Measurements from ENCODE around the gene ESPN. TPM values are rescaled to one million over a fixed set of nuclear protein-coding genes. Genes with fewer than 3 reads are reported as not detected.

ESPN gene
- total RNA-seq, 4 donors from 2014 or later: 0.47 to 0.92 (median 0.81) TPM; not detected in 1

DNA sequence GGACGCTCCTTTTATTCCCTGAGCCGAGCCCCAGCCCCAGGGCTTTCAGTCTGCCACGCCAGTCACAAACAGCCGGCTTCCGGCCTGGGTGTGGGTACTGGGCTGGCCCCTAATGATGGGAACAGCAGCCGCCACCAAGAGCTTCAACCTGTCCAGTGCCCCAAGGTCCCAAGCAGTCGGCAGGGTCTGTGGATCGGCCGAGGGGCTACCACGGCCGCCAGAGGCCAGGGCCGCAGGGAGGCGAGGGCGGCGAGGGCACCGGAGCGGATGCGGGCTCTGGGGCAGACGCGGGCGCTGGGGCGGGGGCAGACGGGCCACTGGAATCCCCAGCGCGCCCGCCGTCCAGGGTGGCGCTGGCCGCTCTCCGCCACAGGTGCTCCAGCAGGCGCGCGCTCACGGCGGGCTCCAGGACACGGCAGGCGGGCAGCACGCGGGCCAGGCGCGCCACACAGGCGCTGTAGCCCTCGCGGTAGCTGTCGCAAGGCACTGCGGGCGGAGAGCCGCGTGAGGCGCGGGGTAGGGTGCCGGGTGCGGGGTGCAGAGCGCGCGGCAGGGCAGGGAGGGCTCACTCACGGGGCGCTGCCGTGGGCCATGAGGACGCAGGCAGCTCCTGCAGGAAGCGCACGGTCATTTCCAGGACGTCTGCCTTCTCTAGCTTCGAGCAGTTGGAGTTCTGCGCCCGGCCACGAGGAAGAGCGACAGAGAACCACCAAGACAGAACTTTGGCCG lies 5.7 kb upstream of the ESPN start:
- Histone ChIP-seq H3K4me1 (peaks cover 0 to 35% (median 21%) of the 10 kb centered on the region in 3 donors), H3K4me3 (peak overlapping the region in 1 of 2 donors; percentile 50), H3K27me3 (peaks cover 100% of the 10 kb centered on the region), H3K36me3 (no peaks in the 10 kb centered on the region), H3K27ac (no peak overlapping the region), H3K9me3 (no peaks in the 10 kb centered on the region)
- TF ChIP-seq POLR2A (IDR thresholded peaks at IDR 0.05) (no peak), POLR2AphosphoS5 (IDR thresholded peaks at IDR 0.05) (no peak), CTCF (IDR thresholded peaks at IDR 0.05) (no peak), EP300 (IDR thresholded peaks at IDR 0.05) (no peak)
- WGBS, 2 donors (ENCODE audit: low coverage in 1 of 2): no CpG with 5 or more reads among the region's 69 CpGs
- ATAC-seq: no peak

DNA sequence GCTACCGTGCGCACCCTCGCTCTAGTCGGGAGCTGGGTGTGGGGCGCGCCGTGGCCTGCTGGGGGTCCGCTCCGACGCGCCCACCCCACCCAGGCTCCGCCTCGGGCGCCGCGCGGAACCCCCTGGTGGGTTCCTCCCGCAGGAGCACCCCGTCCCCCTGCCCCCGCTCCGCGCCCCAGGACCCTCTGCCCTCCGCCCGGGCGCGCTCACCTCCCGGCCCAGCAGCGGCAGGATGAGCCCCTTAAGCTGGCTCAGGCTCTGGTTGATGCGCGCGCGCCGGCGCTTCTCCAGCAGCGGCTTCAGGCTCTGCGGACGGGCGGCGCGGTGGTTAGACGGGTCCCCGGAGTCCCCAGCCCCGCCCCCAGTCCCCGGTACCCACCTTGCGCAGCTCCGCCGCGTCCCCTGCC lies 5.2 kb upstream of the ESPN start:
- no peak overlapping the region for H3K27ac ChIP-seq
- ATAC-seq: no peak
- no peaks in the 10 kb centered on the region for H3K9me3 ChIP-seq
- peaks cover 0 to 41% (median 23%) of the 10 kb centered on the region in 3 donors for H3K4me1 ChIP-seq
- TF ChIP-seq POLR2A (IDR thresholded peaks at IDR 0.05): no peak
- WGBS, 2 donors (ENCODE audit: low coverage in 1 of 2): no CpG with 5 or more reads among the region's 48 CpGs
- peaks cover 100% of the 10 kb centered on the region for H3K27me3 ChIP-seq
- no peaks in the 10 kb centered on the region for H3K36me3 ChIP-seq
- H3K4me3 ChIP-seq: peak overlapping the region in 1 of 2 donors; percentile 50

DNA sequence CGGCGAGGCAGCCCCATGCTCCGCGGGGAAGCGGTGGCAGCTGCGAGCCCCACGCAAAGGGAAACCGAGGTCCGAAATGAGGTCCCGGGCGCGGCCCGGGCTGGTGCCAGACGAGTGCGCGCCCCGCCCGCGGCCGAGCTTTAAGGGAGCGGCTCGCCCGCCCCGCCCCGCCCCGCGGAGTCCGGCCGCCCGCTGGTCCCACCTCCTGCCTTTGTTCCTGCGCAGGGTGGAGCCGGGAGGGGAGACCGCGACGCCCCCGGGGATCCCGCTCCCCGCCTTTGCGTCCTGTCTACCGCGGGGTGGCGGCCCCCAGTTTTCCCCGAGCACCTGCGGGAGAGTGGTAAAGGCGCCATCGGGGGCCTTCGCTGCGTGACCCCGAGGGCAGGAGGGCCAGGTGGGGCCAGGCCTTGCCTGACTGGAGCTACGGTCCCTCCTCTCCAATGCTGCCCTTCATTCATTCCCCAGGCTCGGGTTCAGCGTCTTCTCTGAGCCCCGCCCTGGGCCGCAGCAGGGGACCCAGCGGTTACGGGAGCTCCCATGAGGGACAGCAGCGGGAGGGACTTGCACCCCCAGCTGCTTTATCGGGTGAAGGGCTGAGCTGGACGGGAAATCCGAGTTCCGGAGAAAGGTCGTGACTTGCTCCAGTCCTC lies 4.6 kb upstream of the ESPN start, which contains the start of gene HES2:
TSS of gene HES2 (minus strand) at position 116 of the 650 bp plus-strand sequence. CDS start at position 17, 99 bp downstream.
- Histone ChIP-seq H3K27me3 (peaks cover 100% of the 10 kb centered on the region), H3K27ac (no peak within 1 kb of the TSS), H3K36me3 (no peaks in the 10 kb centered on the region), H3K9me3 (no peaks in the 10 kb centered on the region), H3K4me3 (peak within 1 kb of the TSS in 1 of 2 donors; percentile 50), H3K4me1 (peaks cover 0 to 46% (median 23%) of the 10 kb centered on the region in 3 donors)
- ATAC-seq: no peak
- no CpG with 5 or more reads among the region's 62 CpGs for WGBS, 2 donors (ENCODE audit: low coverage in 1 of 2)
- TF ChIP-seq POLR2AphosphoS5 (IDR thresholded peaks at IDR 0.05) (no peak), EP300 (IDR thresholded peaks at IDR 0.05) (no peak), CTCF (IDR thresholded peaks at IDR 0.05) (no peak), POLR2A (IDR thresholded peaks at IDR 0.05) (no peak)

DNA sequence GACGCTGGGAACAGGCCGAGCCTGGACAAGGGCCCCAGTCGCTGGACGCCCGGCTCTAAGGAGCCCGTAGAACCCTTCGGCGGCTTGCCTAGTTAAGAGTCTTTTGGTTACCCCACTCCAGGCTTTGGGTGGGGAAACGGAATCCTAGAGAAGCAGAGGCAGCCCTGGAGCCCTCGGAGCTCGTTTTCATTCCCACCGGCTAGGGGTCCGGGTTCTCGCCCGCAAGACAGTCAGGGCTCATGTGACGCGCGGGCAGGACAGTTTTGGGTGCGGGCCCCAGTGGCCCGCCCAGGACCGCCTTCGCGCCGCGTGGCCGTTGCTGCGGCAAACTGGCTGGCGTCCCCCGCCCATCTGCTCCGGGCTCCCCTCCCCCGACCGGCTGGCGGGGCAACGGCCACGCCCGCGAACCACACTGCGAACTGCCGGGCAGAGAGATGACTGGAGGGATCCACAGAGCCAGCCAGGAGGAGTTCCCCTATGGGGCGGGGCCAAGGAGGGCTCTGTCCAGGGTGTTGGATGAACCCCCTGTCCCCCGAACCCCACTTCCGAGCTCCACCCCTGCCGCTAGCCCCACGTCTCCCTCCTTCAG lies 4.0 kb upstream of the ESPN start:
- TF ChIP-seq EP300 (IDR thresholded peaks at IDR 0.05) (no peak), POLR2A (IDR thresholded peaks at IDR 0.05) (no peak), CTCF (IDR thresholded peaks at IDR 0.05) (no peak), POLR2AphosphoS5 (IDR thresholded peaks at IDR 0.05) (no peak)
- Histone ChIP-seq H3K27me3 (peaks cover 100% of the 10 kb centered on the region), H3K4me1 (peaks cover 0 to 51% (median 23%) of the 10 kb centered on the region in 3 donors), H3K4me3 (peak overlapping the region in 1 of 2 donors; percentile 50), H3K36me3 (no peaks in the 10 kb centered on the region), H3K9me3 (no peaks in the 10 kb centered on the region), H3K27ac (no peak overlapping the region)
- ATAC-seq: no peak
- WGBS, 2 donors (ENCODE audit: low coverage in 1 of 2): 32% methylated on average over 10 of the region's 44 CpGs; no CpG with 5 or more reads in 1 of the 2 donors

GRCh38 chr1:6421266-6421665 lies 3.3 kb upstream of the ESPN start:
- WGBS, 2 donors (ENCODE audit: low coverage in 1 of 2): 17 to 52% methylated on average over 2 to 3 of the region's 4 CpGs
- no peaks in the 10 kb centered on the region for H3K9me3 ChIP-seq
- no peak overlapping the region for H3K4me3 ChIP-seq
- H3K27ac ChIP-seq: no peak overlapping the region
- peaks cover 0 to 51% (median 23%) of the 10 kb centered on the region in 3 donors for H3K4me1 ChIP-seq
- ATAC-seq: no peak
- no peaks in the 10 kb centered on the region for H3K36me3 ChIP-seq
- TF ChIP-seq CTCF (IDR thresholded peaks at IDR 0.05) (no peak), POLR2AphosphoS5 (IDR thresholded peaks at IDR 0.05) (no peak), EP300 (IDR thresholded peaks at IDR 0.05) (no peak)
- peaks cover 100% of the 10 kb centered on the region for H3K27me3 ChIP-seq

Measured in gastroesophageal sphincter (tissue), 4 donors.